Measurements from ENCODE around the gene EEF1AKMT4. TPM values are rescaled to one million over a fixed set of nuclear protein-coding genes. Genes with fewer than 3 reads are reported as not detected.

EEF1AKMT4 gene
- total and polyA plus RNA-seq, 2 of the 8 experiments (the other 6 are each of a cell fraction or from before 2014, with no cell fraction given), result 9.3 to 30.1 TPM

DNA sequence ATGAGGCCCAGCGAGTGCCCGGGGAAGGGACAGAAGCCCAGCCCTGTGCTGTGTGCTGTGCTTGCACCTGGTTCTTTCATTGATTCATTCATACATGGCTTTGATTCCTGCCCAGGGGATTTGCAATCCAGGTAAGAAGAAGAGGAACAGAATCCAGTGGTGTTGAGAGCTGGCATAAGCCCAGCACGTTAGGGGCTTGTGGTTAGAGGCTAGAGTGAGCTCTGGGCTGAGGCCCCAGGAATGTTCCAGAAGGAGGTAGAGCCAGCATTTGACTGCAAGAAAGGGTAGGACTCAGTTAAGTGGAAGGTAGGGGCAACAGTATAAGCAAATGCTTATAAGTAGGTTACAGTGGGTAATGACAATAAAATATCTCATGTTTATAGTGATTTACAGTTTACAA lies 17.8 kb upstream of the EEF1AKMT4 start:
- Histone ChIP-seq H3K23me2 (ENCODE audit: low read depth, low read length) (peaks cover 11% of the 10 kb centered on the region; the same call in 1 of the 2 replicates), H4K20me1 (replicated peaks in 1 of 2; ENCODE audit: control insufficient read depth in 1 of 2, insufficient read depth in 2 of 2, low read length in 2 of 2) (peaks cover 4 to 7% of the 10 kb centered on the region in 2 experiments), H3K4me3 (ENCODE audit: extremely low read depth in 1 of 4, insufficient read depth in 2 of 4, low read depth in 3 of 4, low read length in 4 of 4) (no peak overlapping the region), H3K18ac (ENCODE audit: extremely low read depth, low read length) (no peak overlapping the region), H2BK5ac (ENCODE audit: low read depth, low read length) (no peak overlapping the region), H3K56ac (replicated peaks; ENCODE audit: insufficient read length, low read depth, low read length) (no peak overlapping the region), H2BK12ac (ENCODE audit: low read depth, low read length) (no peak overlapping the region), H3K9ac (replicated peaks in 1 of 4; ENCODE audit: extremely low read depth in 1 of 4, low read depth in 3 of 4, low read length in 3 of 4) (no peak overlapping the region), H3K4ac (replicated peaks; ENCODE audit: insufficient read length, low read depth, low read length) (no peak overlapping the region), H4K91ac (replicated peaks; ENCODE audit: insufficient read length, low read length) (no peak overlapping the region), H2AK5ac (ENCODE audit: low read depth, low read length) (no peak overlapping the region), H4K8ac (ENCODE audit: extremely low read depth, insufficient read depth, low read length) (no peak overlapping the region), H2AFZ (ENCODE audit: low read length) (no peak overlapping the region), H4K5ac (ENCODE audit: insufficient read length, low read depth, low read length) (no peak overlapping the region), H3K9me3 (ENCODE audit: insufficient read depth in 2 of 2, low read depth in 1 of 2, low read length in 1 of 2) (no peaks in the 10 kb centered on the region), H2BK120ac (replicated peaks; ENCODE audit: low read depth, low read length) (no peak overlapping the region), H3K4me2 (ENCODE audit: insufficient read depth in 1 of 2, low read depth in 2 of 2, low read length in 2 of 2) (no peak overlapping the region; a peak in 1 of 4 replicates), H2BK20ac (ENCODE audit: low read length) (no peak overlapping the region), H3K79me2 (ENCODE audit: control insufficient read depth in 1 of 2, insufficient read depth in 2 of 2, low read length in 2 of 2) (no peaks in the 10 kb centered on the region), H3K27me3 (replicated peaks in 1 of 4; ENCODE audit: control insufficient read depth in 3 of 4, extremely low read depth in 1 of 4, insufficient read depth in 3 of 4, low read length in 3 of 4) (peaks cover 35 to 60% (median 53%) of the 10 kb centered on the region in 4 experiments), H3K36me3 (ENCODE audit: control insufficient read depth in 2 of 4, insufficient read depth in 4 of 4, low read length in 3 of 4) (peaks cover 0 to 8% (median 0%) of the 10 kb centered on the region in 4 experiments; a peak in 1 of 8 replicates), H3K14ac (ENCODE audit: insufficient read length) (no peak overlapping the region), H3K23ac (ENCODE audit: insufficient read length) (no peak overlapping the region), H3K79me1 (ENCODE audit: low read depth, low read length) (no peaks in the 10 kb centered on the region), H3K27ac (ENCODE audit: low read depth, low read length) (no peak overlapping the region), H3K4me1 (replicated peaks in 1 of 4; ENCODE audit: control insufficient read depth in 3 of 4, insufficient read depth in 4 of 4, low read length in 3 of 4) (peaks cover 0 to 20% (median 4%) of the 10 kb centered on the region in 4 experiments; a peak in 5 of 7 replicates), H2BK15ac (ENCODE audit: low read length) (no peak overlapping the region)
- 74% methylated on average over 3 of the region's 3 CpGs; no CpG with 5 or more reads in 1 of the 2 experiments for WGBS, 2 experiments (ENCODE audit: extremely low coverage in 1 of 2, insufficient coverage in 1 of 2, insufficient read length in 1 of 2, insufficient replicate concordance in 2 of 2, low coverage in 1 of 2, low lambda C conversion rate in 2 of 2, missing lambda C conversion rate in 1 of 2)
- no peak for DNase-seq (ENCODE audit: low read depth in 1 of 2, low spot score in 2 of 2)
- TF ChIP-seq SUZ12 (IDR thresholded peaks at IDR 0.05; ENCODE audit: low read length), result no peak
- TF ChIP-seq CBX5 (IDR thresholded peaks at IDR 0.05; ENCODE audit: low read depth, low read length), result no peak
- no peak for TF ChIP-seq FOSL1 (IDR thresholded peaks at IDR 0.05; ENCODE audit: insufficient read depth, low read depth, low read length)
- no peak for TF ChIP-seq CHD1 (IDR thresholded peaks at IDR 0.05; ENCODE audit: low read depth, low read length)
- no peak for TF ChIP-seq CBX8 (IDR thresholded peaks at IDR 0.05; ENCODE audit: borderline replicate concordance, low read depth, low read length)
- no peak for TF ChIP-seq CHD2 (IDR thresholded peaks at IDR 0.05; ENCODE audit: low read length)
- no peak for TF ChIP-seq SP4 (IDR thresholded peaks at IDR 0.05; ENCODE audit: low read length)
- no peak for TF ChIP-seq KDM1A (IDR thresholded peaks at IDR 0.05; ENCODE audit: borderline replicate concordance, low read length)
- POLR2A ChIA-PET (ENCODE audit: partially characterized antibody), result interaction anchor here (1.8 kb wide), 1 partner anchor 9 kb away, joined by 10 read pairs; no protein-coding TSS in a partner anchor
- CTCF ChIA-PET (ENCODE audit: partially characterized antibody), result interaction anchor here (1.2 to 10.3 kb wide), 9 partner anchors 9 to 336 kb away, joined by 3 to 183 read pairs (median 4); partner anchors contain the start of genes CAMK2N2, EEF1AKMT4 and FAM131A
- no peak for FAIRE-seq

All from H1 (cell line).